ENCODE data around the gene S100A7. TPM values are rescaled to one million over a fixed set of nuclear protein-coding genes. Genes with fewer than 3 reads are reported as not detected.

The S100A7 gene
- total RNA-seq, result not detected

DNA sequence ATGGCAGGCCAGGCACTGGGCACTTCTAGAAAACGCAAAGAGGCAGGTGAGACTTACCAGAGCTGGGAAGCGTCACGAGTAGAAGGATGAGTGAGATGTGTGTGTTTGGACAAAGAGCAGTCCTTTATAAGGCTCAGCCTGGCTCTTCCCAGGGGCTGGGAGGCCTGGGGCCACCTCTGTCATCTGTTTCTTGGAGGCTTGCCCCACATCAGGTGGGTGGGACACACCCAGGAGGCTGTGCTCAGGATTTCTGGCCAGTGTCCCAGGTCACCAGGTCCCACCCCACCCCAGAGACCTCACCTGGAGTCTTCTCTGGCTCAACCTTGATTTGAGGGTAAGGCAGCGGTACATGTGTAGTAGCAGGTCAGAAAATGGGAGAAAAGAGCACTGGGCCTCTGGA, at the start of gene S100A7:
TSS of gene S100A7 (minus strand) at position 101 of the 400 bp plus-strand sequence. CDS start 1,638 bp downstream, outside the sequence.
- DNase-seq (ENCODE audit: low spot score in 2 of 2), result no peak
- no peak for FAIRE-seq

DNA sequence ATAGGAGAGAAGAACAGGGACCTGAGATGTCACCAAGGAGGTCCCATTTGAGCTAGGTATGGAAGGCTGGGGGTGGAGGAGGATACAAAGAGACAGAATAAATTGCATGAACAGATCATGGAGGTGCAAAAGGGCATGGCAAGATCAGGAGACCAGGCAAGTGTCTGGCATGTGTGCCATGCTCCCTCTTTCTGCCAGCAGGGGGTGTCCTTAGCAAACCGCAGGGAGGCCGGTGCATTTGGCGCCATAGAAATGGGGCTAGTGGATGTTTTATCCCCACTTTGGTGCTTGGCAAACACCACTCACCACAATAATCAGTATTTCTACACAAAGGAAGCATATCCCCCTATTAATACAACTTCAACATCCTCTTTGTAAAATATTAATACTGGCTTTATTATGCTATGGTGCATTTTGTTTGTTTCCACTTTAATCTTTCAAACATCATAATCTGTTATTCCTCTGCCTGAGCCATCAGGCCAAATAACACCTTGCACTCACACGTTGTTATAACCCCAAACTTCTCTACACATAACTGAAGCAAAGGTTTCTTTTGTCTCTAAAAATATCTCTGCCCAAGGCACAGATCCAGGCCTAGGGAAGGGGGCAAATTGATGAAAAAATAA, 49.4 kb upstream of the S100A7 start:
- DNase-seq (ENCODE audit: low spot score in 2 of 2), result peak in 1 of 2 donors; percentile 31
- no peak for FAIRE-seq

DNA sequence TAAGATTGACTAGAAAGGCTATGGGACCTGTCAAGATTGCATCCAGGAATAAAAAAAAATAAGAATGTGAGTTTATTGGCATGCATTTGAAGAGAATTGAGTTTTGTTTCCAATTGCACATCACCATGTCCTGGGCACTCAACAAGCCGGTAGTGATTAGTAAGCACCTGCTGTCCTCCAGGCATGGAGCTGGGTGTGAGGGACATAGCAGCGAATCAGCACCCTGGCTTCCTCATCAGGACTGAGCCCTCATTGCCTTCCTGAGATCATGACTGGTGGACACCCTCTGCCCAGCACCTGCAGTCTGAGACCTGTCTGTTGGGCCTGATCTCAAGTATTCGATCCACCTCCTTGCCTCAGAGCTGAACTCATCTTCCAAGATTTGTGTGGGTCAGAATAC, 48.6 kb upstream of the S100A7 start:
- FAIRE-seq, result no peak
- no peak for DNase-seq (ENCODE audit: low spot score in 2 of 2)

DNA sequence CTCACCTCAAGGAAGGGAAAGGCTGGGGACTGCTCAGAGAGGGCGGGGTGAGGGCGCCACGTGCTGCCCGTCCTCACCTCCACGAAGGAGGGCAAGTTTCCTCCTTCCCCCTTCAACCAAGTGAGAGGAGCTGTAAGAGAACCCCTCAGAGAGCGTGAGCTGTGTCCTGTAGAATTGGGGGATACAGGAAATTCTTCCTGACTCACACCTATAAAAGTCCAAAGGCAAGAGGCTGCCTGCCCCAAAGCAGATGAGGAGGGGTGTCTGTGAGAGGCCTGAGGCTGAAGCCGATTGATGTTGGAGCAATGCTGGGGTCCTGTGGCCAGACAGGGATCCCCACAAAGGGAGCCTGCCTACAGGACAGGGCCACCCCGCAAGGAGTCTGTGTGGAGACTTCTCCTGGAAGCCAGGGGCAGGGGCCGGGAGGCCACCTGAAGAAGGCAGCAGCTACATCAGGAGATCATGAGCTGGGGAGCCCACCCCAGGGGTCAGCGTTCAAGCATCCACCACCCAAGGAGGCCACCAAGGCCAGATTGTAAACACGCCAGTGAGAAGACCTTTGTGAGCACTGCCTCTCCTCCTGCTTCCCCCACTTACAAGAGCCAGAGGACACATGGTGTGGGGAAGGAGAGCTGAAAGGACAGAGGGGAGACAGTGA, 47.6 kb upstream of the S100A7 start:
- FAIRE-seq, result no peak

DNA sequence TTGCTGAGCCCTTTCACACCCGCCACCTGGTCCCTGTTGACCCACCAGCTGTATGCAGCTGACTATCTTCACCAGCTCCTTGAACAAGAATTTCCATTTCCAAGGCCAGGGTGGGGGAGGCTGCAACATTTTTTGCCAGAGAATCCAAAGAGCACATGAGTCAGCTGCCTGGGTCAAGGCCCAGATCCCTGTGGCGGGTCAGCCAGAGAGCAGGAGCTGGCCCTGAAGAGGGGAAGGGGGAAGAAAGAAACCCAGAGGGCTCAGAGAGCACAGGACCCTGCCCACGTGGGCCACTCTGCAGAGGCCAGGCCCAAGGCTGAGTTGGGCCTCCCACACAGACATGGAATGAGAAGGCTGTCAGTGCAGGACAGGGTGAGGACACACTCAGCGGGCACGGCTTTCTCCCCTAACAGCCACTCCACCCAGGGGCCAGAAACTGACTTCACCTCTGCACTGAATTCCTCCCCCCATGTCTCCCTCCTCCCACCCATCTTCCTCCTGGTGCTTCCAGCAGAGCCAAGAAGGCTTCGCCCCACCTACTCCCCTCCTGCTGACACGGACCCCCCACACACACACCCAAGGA, 46.5 kb upstream of the S100A7 start:
- FAIRE-seq (no peak), DNase-seq (ENCODE audit: low spot score in 2 of 2) (no peak)

More for the DNA sequence above, 47.6 kb upstream of the S100A7 start:
- no peak for DNase-seq (ENCODE audit: low spot score in 2 of 2)

DNA sequence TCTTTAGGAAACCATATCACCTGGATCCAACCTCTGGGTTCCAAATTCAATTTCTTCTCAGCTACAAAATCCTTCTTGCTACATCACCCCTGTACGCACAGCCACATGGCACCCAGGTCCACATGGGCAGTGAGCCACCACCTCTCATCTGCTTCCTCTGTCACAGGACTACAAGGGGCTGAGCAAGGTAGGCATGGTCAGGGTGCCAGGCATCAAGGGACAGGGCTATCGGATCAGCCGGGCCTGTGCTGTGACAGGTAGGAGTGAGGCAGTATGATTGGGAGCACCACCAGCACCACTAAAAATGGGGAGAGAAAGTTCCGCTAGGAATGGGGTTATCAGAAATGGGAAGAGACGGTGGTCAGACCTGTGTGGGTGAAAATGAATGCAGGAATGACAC, 45.9 kb upstream of the S100A7 start:
- FAIRE-seq (no peak), DNase-seq (ENCODE audit: low spot score in 2 of 2) (no peak)

DNA sequence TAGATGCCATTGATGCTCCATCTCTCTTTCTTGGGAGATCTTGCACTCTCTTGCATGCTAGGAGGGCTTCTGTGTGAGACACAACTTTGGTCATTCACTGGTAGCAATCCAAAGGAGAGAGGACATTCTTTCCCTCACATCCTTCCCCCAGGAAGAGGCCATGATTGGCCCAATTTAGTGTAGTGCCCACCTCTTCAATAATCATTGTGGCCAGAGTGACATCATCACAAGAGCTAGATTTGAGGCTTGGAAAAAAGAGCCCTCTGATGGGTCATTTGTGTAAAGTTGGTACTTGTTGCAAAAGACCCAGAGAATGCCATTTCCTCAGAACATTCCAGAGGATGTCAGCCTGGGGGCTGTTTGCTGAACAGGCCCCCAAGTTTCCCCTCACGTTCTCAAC, 45.1 kb upstream of the S100A7 start:
- FAIRE-seq (no peak), DNase-seq (ENCODE audit: low spot score in 2 of 2) (no peak)

DNA sequence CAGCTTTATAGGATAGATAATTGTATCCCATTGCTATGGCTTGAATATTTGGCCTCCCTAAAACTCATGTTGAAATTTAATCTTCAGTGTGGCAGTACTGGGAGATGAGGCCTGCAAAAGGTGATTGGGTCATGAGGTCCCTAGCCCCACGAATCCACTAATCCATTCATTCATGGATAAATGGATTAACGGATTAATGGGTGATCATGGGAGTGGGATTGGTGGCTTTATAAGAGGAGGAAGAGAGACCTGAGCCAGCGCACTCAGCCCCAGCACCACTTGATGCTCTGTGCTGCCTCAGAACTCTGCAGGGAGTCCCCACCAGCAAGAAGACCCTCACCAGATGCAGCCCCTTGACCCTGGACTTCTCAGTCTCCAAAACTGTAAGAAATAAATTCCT, 43.3 kb upstream of the S100A7 start:
- FAIRE-seq, result no peak
- no peak for DNase-seq (ENCODE audit: low spot score in 2 of 2)

DNA sequence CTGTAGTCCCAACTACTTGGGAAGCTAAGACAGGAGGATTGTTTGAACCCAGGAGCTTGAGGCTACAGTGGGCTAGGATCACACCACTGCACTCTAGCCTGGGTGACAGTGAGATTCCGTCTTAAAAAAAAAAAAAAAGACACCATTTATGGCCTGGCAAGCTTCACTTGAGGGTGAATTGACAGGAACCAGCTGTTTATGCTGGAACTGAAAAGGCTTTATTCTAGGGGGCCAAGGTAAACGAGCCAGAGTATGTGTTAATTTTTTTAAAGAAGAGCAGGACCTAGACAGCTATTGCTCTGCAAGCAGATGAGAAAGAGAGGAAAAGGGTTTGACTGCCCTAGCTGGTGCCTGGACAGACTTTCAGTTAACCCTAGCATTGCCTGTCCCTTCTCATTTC, 38.3 kb upstream of the S100A7 start:
- FAIRE-seq, result no peak
- DNase-seq (ENCODE audit: low spot score in 2 of 2), result no peak

DNA sequence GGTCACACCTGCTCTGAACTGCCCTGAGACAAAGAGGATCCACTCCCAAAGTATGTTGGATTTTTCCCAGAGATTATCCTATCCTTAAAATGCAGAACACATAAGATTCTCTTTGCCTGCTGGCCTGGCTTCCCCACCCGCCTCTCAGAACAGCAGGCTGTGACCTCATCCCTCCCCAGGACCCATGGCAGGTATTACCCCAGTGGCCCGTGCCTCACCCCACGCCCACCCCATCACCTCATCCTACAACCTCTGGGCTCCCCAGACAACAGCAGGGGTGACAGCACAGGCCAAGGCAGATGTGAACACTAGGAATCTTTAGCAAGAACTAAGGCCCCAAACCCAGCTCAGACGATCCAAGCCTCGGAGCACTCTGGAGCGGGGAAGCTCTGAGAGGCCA, 35.1 kb upstream of the S100A7 start:
- DNase-seq (ENCODE audit: low spot score in 2 of 2) (no peak), FAIRE-seq (no peak)

DNA sequence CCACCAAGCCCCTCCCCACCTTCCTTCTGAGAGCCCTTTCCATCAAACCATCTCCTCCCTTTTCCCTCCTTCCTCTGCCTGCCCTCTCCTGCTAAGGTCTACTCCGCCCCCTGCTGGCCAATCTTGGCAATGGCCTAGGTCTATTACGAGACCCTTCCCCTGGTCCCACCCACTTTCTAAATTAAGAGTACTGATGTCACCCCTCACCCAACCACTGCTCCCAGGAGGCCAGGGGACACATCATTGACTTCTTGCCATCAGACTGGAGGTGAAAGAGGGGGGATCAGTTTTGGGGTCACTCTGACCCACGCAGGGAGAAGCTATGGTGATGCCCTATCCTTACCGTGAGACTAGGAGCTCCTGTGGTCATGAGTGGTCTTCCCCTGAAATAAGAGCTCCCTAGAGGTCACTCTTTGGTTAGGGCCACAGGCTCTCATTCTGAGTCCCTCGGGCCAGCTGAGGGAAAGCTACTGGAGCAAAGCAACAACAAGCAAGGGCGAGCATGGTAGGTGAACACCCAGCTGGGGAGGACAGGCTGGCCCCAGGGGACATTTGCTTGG, 34.6 kb upstream of the S100A7 start:
- DNase-seq (ENCODE audit: low spot score in 2 of 2), result peak in 1 of 2 donors; percentile 37
- FAIRE-seq, result no peak

DNA sequence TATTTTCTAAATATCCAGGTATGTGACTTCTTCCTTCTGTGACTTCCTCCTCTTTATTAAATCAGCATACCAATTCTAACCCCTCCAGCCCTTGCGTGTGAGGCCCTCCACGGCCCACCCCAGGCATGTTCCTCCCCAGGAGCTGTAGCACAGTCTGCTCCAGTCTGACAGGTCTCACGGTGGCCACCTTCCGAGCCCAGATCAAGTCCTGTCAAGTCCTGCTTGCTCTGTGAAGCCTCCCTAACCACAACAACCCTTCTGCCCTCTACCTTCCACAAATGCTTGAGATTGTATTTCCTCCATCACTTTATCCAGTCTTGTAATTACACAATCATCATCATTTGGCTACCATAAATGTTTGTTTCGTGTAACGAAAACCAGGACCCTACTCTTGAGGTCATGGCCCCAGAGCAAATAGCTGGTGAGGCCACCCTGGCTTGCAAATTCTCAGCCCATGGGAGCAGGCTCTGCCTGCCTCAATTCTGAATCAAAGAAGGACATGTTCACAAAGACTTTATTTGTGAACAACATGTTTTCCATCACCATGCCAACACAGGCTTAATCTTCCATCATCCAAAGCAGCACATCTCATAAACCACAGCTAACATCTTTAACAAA, 33.0 kb upstream of the S100A7 start:
- FAIRE-seq, result no peak

DNA sequence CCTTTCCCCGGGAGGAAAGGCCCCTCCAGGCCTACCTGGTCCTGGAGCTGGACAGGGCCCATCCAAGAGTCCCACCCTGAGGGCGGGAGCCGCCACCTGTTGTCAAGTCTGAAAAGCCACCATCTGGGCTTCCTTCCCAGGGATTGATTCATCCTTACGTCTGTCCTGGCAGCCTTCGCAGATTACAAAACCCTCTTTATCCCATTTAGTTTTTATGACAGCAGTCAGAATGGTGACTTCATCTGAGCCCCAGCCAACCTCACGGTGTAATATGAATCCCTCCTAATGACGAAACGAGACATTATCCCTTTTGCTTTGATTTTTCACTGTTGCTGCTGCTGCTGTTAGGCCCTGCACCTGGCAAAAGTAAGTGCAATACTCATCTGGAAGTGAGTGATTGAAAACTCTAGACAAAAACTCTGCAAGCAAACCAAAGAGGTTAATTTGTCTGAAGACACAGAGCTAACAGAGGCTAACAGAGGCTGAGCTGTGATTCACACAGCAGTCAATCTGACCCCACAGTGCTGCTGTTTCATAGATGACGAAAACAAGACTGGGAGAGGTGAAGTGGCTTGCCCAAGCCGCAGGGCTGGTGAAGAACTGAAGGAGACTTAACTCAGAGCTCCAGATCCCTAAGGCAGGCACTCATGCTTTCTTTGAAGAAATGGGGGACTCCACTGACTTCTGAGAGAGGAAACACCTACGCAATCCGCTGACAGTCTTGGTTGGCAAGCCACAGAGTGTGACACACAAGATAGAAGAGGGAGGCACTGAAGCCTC, 30.0 kb upstream of the S100A7 start:
- FAIRE-seq (no peak), DNase-seq (ENCODE audit: low spot score in 2 of 2) (peak in 1 of 2 donors; percentile 42)

More for the DNA sequence above, 33.0 kb upstream of the S100A7 start:
- DNase-seq (ENCODE audit: low spot score in 2 of 2), result no peak

DNA sequence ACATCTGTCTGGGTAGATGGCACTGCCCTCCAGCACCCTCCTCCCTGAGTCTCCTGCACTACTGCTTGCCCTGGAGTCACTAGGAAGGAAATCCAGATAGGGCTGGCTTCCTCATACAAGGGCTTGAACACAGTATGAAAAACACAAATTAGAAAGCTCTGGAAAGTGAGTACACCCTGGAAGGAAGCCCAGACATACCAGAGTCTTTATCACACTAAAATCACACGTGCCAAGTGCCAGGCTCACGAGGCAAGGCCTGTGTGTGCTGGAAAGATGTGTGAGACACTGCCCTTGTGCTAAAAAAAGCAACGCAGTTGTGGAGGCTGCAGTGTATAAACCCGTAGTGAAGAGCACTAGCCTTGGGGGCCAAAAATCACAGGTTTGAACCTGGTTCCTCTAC, 28.3 kb upstream of the S100A7 start:
- no peak for DNase-seq (ENCODE audit: low spot score in 2 of 2)

DNA sequence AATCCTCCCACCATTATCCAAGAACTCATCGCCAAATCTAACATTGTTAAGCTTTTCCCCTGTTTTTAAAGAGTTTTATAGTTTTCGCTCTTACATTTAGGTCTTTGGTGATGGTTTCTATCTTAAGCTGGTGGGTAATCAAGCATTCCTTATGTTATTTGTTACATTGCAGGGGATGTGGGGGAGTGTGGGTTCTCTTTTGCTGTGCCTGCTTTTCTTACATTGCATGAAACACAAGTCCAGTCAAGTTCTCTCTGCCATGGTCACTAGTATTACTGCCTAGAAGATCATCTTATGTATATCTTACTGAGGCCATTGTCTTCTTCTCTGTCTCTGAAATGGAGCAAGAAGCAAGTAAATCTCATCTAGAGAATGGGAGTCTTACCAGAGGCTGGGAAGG, 27.3 kb upstream of the S100A7 start:
- FAIRE-seq, result no peak
- no peak for DNase-seq (ENCODE audit: low spot score in 2 of 2)

More for the DNA sequence above, 28.3 kb upstream of the S100A7 start:
- no peak for FAIRE-seq

DNA sequence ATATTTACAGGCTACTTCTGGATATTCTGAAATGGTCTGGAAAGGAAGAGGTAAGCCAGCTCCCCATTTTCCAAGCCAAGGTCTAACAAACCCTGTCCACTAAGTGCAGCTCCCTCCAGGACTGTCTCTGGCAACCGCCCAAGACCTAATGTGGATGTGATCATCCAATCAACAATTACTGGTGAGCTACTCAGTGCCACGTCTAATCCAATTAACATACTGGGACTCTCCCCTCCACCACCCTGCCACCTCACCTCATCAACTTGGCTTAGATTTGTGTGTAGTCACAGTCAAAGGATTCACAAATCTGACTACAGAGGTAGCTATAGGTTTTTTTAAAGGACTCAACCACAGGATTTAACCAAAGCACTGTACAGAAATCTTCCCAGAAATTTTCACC, 25.4 kb upstream of the S100A7 start:
- FAIRE-seq, result no peak
- no peak for DNase-seq (ENCODE audit: low spot score in 2 of 2)

DNA sequence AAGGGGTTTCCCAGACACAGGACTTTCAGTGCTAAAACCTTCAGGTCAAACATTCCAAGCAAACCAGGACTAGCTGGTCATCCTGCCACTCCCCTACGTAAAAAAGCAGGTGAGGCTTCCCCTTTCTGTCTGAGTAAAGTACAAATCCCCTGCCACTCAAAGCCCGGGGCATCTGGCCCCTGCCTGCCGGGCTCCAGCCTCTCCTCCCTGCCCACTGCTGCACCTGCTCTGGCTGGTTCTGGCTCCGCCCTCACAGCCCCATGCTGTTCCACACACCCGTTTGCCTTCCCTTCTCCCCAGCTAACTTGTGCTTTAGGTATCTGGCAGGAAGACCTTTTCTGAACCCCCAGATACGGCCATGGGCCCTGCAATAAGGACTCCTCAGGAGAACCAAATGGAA, 23.3 kb upstream of the S100A7 start:
- FAIRE-seq (no peak), DNase-seq (ENCODE audit: low spot score in 2 of 2) (no peak)

DNA sequence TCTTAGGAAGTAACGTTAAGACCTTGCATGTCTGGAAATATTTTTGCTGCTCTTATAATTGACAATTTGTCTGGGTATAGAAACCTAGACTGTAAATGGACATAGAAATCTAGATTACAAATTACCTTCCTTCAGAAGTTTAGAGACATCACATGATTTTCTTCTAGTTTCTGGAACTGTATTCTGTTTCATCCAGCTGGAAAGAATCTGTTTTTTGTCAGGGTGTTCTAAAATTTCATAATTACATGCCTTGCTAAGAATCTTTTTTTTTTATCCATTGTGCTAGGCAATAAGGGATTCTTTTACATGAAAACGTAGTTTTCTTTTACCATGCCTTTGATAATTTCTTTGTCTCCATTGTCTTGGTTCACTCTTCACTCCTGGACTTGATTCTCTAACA, 20.7 kb upstream of the S100A7 start:
- FAIRE-seq, result no peak
- no peak for DNase-seq (ENCODE audit: low spot score in 2 of 2)

DNA sequence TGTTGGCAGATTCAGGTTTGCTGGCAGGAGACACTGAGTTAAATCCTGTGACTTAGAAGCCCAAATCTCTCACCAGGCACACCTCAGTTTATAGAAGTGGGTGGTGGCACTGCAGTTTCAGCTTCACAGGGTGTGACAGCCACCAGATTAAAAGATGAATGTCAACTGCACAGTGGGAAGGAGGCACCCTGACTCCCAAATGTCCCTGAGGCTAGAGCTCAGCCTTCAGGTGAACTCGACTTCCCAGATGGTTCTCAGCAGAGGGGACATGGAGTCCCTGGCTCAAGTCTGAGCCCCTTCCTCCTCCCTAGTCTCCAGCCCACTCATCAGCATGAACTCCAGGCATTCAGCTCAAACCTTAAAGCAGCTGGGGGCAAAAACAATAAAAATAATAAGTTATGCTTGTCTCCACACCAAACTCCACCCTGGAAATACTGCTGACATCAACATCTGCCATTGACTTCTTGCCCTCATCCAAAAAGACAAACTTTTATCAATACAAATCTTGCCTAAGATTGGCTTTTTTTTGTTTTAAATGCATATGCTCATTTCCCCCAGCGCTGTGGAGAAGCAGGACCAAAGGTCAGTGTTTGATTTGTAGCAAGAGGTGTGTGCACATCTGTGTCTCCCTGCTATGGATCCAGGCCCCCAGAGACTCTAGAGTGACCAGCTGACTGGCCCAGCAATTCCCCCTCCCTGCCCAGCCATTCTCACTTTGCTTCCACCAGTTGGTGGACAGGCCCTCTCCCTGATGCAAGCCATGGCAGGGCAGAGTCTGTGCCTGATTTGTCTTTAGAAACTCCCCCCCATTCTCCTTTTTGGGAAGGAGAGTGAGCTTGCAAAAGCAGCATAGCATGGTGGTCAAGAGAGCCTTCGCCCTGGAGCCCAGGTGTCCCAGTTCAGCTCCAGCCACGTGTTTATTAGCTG, 18.5 kb upstream of the S100A7 start:
- FAIRE-seq, result no peak
- no peak for DNase-seq (ENCODE audit: low spot score in 2 of 2)

Data from frontal cortex (tissue), 4 donors.